Measurements from ENCODE around the gene CCL16.

GRCh38 chr17:35988164-35988563 lies 6.9 kb upstream of the CCL16 start:
- TF ChIP-seq POLR2A (IDR thresholded peaks at IDR 0.05; ENCODE audit: low read length) (no peak), GATA1 (IDR thresholded peaks at IDR 0.05; ENCODE audit: low read depth, low read length) (no peak)

Measured in erythroblast (primary cell).